ENCODE measurements around the gene SLC6A4. TPM values are rescaled to one million over a fixed set of nuclear protein-coding genes. Genes with fewer than 3 reads are reported as not detected.

The SLC6A4 gene
- total and polyA plus RNA-seq, 2 donors from 2014 or later: 0.94 to 1.1 TPM

DNA sequence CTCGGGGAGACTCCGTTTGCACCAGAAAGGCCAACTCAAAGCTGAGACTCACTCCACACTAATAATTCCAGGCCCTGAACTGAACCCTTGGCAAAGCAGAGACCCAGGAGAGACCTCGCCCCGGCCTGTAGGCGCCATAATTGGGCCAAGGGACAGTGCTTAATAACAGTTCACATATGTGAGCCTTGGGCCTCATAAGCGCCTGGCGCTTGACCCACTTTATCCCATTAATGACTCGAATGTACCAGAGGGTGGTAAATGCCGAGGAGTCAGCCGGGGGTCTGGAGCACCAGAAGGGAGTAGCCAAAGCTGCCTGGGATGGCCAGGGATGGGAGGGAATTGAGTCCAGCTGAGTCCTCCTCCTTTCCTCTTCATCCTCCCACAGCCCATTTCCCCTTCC is 24.6 kb downstream of the SLC6A4 start:
- no peaks in the 10 kb centered on the region for H3K4me1 ChIP-seq (ENCODE audit: control insufficient read depth in 2 of 3, insufficient read depth in 2 of 3, low read depth in 1 of 3, low read length in 3 of 3)
- H3K4me3 ChIP-seq (ENCODE audit: low read length in 3 of 3): no peak overlapping the region
- H3K36me3 ChIP-seq (ENCODE audit: control insufficient read depth in 2 of 3, insufficient read depth in 3 of 3, low read length in 3 of 3): no peaks in the 10 kb centered on the region
- no peak for DNase-seq
- TF ChIP-seq, protein P1, sequence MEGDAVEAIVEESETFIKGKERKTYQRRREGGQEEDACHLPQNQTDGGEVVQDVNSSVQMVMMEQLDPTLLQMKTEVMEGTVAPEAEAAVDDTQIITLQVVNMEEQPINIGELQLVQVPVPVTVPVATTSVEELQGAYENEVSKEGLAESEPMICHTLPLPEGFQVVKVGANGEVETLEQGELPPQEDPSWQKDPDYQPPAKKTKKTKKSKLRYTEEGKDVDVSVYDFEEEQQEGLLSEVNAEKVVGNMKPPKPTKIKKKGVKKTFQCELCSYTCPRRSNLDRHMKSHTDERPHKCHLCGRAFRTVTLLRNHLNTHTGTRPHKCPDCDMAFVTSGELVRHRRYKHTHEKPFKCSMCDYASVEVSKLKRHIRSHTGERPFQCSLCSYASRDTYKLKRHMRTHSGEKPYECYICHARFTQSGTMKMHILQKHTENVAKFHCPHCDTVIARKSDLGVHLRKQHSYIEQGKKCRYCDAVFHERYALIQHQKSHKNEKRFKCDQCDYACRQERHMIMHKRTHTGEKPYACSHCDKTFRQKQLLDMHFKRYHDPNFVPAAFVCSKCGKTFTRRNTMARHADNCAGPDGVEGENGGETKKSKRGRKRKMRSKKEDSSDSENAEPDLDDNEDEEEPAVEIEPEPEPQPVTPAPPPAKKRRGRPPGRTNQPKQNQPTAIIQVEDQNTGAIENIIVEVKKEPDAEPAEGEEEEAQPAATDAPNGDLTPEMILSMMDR (IDR thresholded peaks at IDR 0.05; ENCODE audit: borderline replicate concordance, extremely low read depth, insufficient read depth): no peak
- no peaks in the 10 kb centered on the region for H3K27me3 ChIP-seq (ENCODE audit: control insufficient read depth, insufficient read depth, low read length)
- intact Hi-C loops (cut with DNase I): no loop called here
- H3K27ac ChIP-seq (ENCODE audit: low read depth in 2 of 2, low read length in 2 of 2): no peak overlapping the region
- H3K9me3 ChIP-seq (ENCODE audit: control insufficient read depth in 2 of 3, insufficient read depth in 1 of 3, low read length in 3 of 3): no peaks in the 10 kb centered on the region
- no peak overlapping the region for H3K9ac ChIP-seq (ENCODE audit: low read length in 3 of 3)
- no peak for FAIRE-seq

- Histone ChIP-seq H3K4me1 (ENCODE audit: control insufficient read depth in 2 of 3, insufficient read depth in 2 of 3, low read depth in 1 of 3, low read length in 3 of 3) (no peaks in the 10 kb centered on the region), H3K27me3 (ENCODE audit: control insufficient read depth, insufficient read depth, low read length) (no peaks in the 10 kb centered on the region), H3K9me3 (ENCODE audit: control insufficient read depth in 2 of 3, insufficient read depth in 1 of 3, low read length in 3 of 3) (no peaks in the 10 kb centered on the region), H3K4me3 (ENCODE audit: low read length in 3 of 3) (no peak overlapping the region), H3K9ac (ENCODE audit: low read length in 3 of 3) (no peak overlapping the region), H3K27ac (ENCODE audit: low read depth in 2 of 2, low read length in 2 of 2) (no peak overlapping the region), H3K36me3 (ENCODE audit: control insufficient read depth in 2 of 3, insufficient read depth in 3 of 3, low read length in 3 of 3) (no peaks in the 10 kb centered on the region)
- no peak for DNase-seq
- TF ChIP-seq, protein P1 (IDR thresholded peaks at IDR 0.05; ENCODE audit: borderline replicate concordance, extremely low read depth, insufficient read depth): no peak
- no peak for FAIRE-seq
- intact Hi-C loops (cut with DNase I): no loop called here
These were observed 25.1 kb downstream of the SLC6A4 start for GRCh38 chr17:30210366-30210765.

DNA sequence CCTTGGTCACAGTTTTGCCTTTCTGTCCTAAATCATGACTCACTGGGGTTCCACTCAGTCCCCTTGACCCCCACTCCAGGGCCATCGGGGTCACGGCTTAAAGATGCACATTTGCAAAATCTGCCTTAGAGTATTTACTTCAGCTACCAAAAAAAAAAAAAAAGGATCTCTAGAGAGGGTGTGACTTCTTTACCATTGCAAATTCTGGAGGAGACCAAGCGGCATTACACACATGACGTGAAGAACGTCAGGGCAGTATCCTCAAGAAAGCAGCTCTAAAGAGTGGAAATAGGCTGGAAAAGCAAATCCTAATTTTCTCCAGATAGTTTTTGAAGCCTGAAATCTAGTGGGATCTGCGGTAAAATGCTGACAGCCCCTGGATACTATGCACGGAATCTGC is 25.6 kb downstream of the SLC6A4 start:
- FAIRE-seq: no peak
- no peak for DNase-seq
- Histone ChIP-seq H3K4me1 (ENCODE audit: control insufficient read depth in 2 of 3, insufficient read depth in 2 of 3, low read depth in 1 of 3, low read length in 3 of 3) (no peaks in the 10 kb centered on the region), H3K27ac (ENCODE audit: low read depth in 2 of 2, low read length in 2 of 2) (no peak overlapping the region), H3K4me3 (ENCODE audit: low read length in 3 of 3) (no peak overlapping the region), H3K9ac (ENCODE audit: low read length in 3 of 3) (no peak overlapping the region), H3K9me3 (ENCODE audit: control insufficient read depth in 2 of 3, insufficient read depth in 1 of 3, low read length in 3 of 3) (no peaks in the 10 kb centered on the region), H3K36me3 (ENCODE audit: control insufficient read depth in 2 of 3, insufficient read depth in 3 of 3, low read length in 3 of 3) (no peaks in the 10 kb centered on the region), H3K27me3 (ENCODE audit: control insufficient read depth, insufficient read depth, low read length) (no peaks in the 10 kb centered on the region)
- TF ChIP-seq, protein P1 (IDR thresholded peaks at IDR 0.05; ENCODE audit: borderline replicate concordance, extremely low read depth, insufficient read depth): no peak
- intact Hi-C loops (cut with DNase I): no loop called here

DNA sequence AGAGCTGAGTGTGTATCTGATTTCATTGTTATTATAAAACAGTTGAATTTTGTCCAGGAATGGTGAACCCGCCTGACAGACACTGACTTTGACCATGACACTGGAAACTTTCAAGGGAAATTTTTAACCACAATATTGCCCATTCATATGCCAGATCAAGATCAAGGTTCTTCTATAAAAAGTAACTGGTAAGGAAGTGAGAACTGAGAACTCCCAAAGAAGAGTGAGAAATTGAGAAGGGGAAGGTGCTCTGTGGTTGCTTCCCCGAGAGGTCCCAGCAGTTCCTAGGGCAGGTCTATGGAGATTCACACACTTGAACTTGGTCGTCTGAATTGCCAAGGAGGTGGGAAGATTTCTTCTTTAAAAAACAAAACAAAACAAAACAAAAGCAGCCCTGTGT is 27.3 kb downstream of the SLC6A4 start:
- FAIRE-seq (no peak), DNase-seq (no peak)
- Histone ChIP-seq H3K27me3 (ENCODE audit: control insufficient read depth, insufficient read depth, low read length) (no peaks in the 10 kb centered on the region), H3K9ac (ENCODE audit: low read length in 3 of 3) (no peak overlapping the region), H3K27ac (ENCODE audit: low read depth in 2 of 2, low read length in 2 of 2) (no peak overlapping the region), H3K4me3 (ENCODE audit: low read length in 3 of 3) (no peak overlapping the region), H3K9me3 (ENCODE audit: control insufficient read depth in 2 of 3, insufficient read depth in 1 of 3, low read length in 3 of 3) (no peaks in the 10 kb centered on the region), H3K36me3 (ENCODE audit: control insufficient read depth in 2 of 3, insufficient read depth in 3 of 3, low read length in 3 of 3) (no peaks in the 10 kb centered on the region), H3K4me1 (ENCODE audit: control insufficient read depth in 2 of 3, insufficient read depth in 2 of 3, low read depth in 1 of 3, low read length in 3 of 3) (no peaks in the 10 kb centered on the region)
- TF ChIP-seq, protein P1 (IDR thresholded peaks at IDR 0.05; ENCODE audit: borderline replicate concordance, extremely low read depth, insufficient read depth): no peak
- intact Hi-C loops (cut with DNase I): no loop called here
